Activated CD8-positive, alpha-beta T cell treated with anti-CD3 and anti-CD28 coated beads for 36 hours (primary cell): ENCODE results near the gene TES. TPM values are rescaled to one million over a fixed set of nuclear protein-coding genes. Genes with fewer than 3 reads are reported as not detected.

ENCODE experiments used
- ATAC-seq: fragments of 200-7000 bp; cut with Tn5 transposase; one replicate; pipeline ENCODE4 v1.10.0; 2021; ENCODE audit warnings: mild to moderate bottlenecking, moderate library complexity
- CTCF ChIA-PET: fragments of 350-600 bp; sonication (Branson Sonifier 250); formaldehyde crosslinking; loops from one replicate; lab custom pipeline; 2021; ENCODE audit warnings: antibody characterized with exemption; lab: Charles Lee
- POLR2A ChIA-PET: fragments of 350-600 bp; sonication (Branson Sonifier 250); formaldehyde crosslinking; loops from one replicate; lab custom pipeline; 2021; ENCODE audit warnings: antibody characterized with exemption; lab: Charles Lee
- DNase-seq: peaks from one replicate; pipeline ENCODE4 v3.0.0-alpha.2; 2020
- H3K27ac Mint-ChIP-seq: one replicate; pipeline ENCODE4 v1.8.0; 2021; ENCODE audit warnings: mild to moderate bottlenecking, mixed read lengths
- H3K27me3 Mint-ChIP-seq: one replicate; pipeline ENCODE4 v1.8.0; 2021; ENCODE audit warnings: mixed read lengths
- H3K36me3 Mint-ChIP-seq: one replicate; pipeline ENCODE4 v1.8.0; 2021; ENCODE audit warnings: low read depth, mixed read lengths
- H3K4me1 Mint-ChIP-seq: one replicate; pipeline ENCODE4 v1.8.0; 2021; ENCODE audit warnings: low read depth, mixed read lengths
- H3K4me3 Mint-ChIP-seq: one replicate; pipeline ENCODE4 v1.8.0; 2021; ENCODE audit warnings: mild to moderate bottlenecking, moderate library complexity, mixed read lengths
- H3K9me3 Mint-ChIP-seq: one replicate; pipeline ENCODE4 v1.8.0; 2021; ENCODE audit warnings: mixed read lengths
- CTCF ChIP-seq: fragments of 200-600 bp; IDR thresholded peaks from one replicate; pipeline ENCODE4 v1.8.0; 2022; ENCODE audit warnings: antibody characterized with exemption, mild to moderate bottlenecking
- intact Hi-C: fragments of 100-400 bp; cut with micrococcal nuclease; formaldehyde crosslinking; loops from one replicate; pipeline ENCODE4 v1.10.0; 2022
- total RNA-seq, 2 experiments: library from RNA; stranded (reverse); gene quantifications; one replicate each; pipeline ENCODE4 v1.2.3, GENCODE V29; 2021

TES gene
- total RNA-seq, 2 experiments from 2014 or later, result 63.9 to 65.7 TPM

- POLR2A ChIA-PET, result interaction anchor here (0.6 to 0.8 kb wide), 2 partner anchors 21 to 79 kb away, joined by 3 read pairs; no protein-coding TSS in a partner anchor
- no peak for DNase-seq
- peak overlapping the region; percentile 57 for H3K27ac Mint-ChIP-seq
- peaks cover 77% of the 10 kb centered on the region for H3K4me1 Mint-ChIP-seq
- no peak for TF ChIP-seq CTCF
- peaks cover 4% of the 10 kb centered on the region for H3K36me3 Mint-ChIP-seq
- no peak for ATAC-seq
- H3K9me3 Mint-ChIP-seq, result no peaks in the 10 kb centered on the region
- no peak overlapping the region for H3K4me3 Mint-ChIP-seq
- H3K27me3 Mint-ChIP-seq, result no peaks in the 10 kb centered on the region
- CTCF ChIA-PET, result interaction anchor here (0.8 to 14.9 kb wide), 7 partner anchors 21 to 295 kb away, joined by 3 to 294 read pairs (median 4); partner anchors contain the start of gene TES
- intact Hi-C loops, result no loop called here
Observed at GRCh38 chr7:116231543-116231942, 21.2 kb downstream of the TES start.

- Mint-ChIP-seq H3K4me1 (peaks cover 78% of the 10 kb centered on the region), H3K4me3 (no peak overlapping the region), H3K27me3 (no peaks in the 10 kb centered on the region), H3K27ac (peak overlapping the region; percentile 57), H3K36me3 (peaks cover 6% of the 10 kb centered on the region), H3K9me3 (no peaks in the 10 kb centered on the region)
- DNase-seq (no peak), ATAC-seq (no peak)
- ChIA-PET CTCF (interaction anchor here (0.8 to 14.9 kb wide), 6 partner anchors 21 to 294 kb away, joined by 3 to 294 read pairs (median 4); partner anchors contain the start of gene TES), POLR2A (no interaction called here)
- intact Hi-C loops, result no loop called here
- no peak for TF ChIP-seq CTCF
Observed at GRCh38 chr7:116231949-116232348, 21.6 kb downstream of the TES start.

- ATAC-seq (no peak), DNase-seq (no peak)
- peaks cover 80% of the 10 kb centered on the region for H3K4me1 Mint-ChIP-seq
- no peak overlapping the region for H3K4me3 Mint-ChIP-seq
- H3K9me3 Mint-ChIP-seq, result no peaks in the 10 kb centered on the region
- intact Hi-C loops, result no loop called here
- no peak for TF ChIP-seq CTCF
- H3K36me3 Mint-ChIP-seq, result peaks cover 10% of the 10 kb centered on the region
- CTCF ChIA-PET, result interaction anchor here (0.8 to 14.9 kb wide), 4 partner anchors 21 to 94 kb away, joined by 3 to 294 read pairs (median 10); partner anchors contain the start of gene TES
- POLR2A ChIA-PET, result no interaction called here
- peak overlapping the region; percentile 57 for H3K27ac Mint-ChIP-seq
- H3K27me3 Mint-ChIP-seq, result no peaks in the 10 kb centered on the region
Observed at GRCh38 chr7:116232350-116232749, 22.0 kb downstream of the TES start.

- no peak for TF ChIP-seq CTCF
- ChIA-PET POLR2A (no interaction called here), CTCF (interaction anchor here (1.1 to 14.9 kb wide), 3 partner anchors 13 to 50 kb away, joined by 3 to 294 read pairs (median 18); partner anchors contain the start of gene TES)
- ATAC-seq, result no peak
- Mint-ChIP-seq H3K9me3 (no peaks in the 10 kb centered on the region), H3K27ac (no peak overlapping the region), H3K27me3 (no peaks in the 10 kb centered on the region), H3K4me3 (no peak overlapping the region), H3K36me3 (peaks cover 15% of the 10 kb centered on the region), H3K4me1 (peaks cover 80% of the 10 kb centered on the region)
- DNase-seq, result no peak
- intact Hi-C loops, result no loop called here
Observed at GRCh38 chr7:116232920-116233319, 22.6 kb downstream of the TES start.

- Mint-ChIP-seq H3K27ac (no peak overlapping the region), H3K36me3 (peaks cover 19% of the 10 kb centered on the region), H3K4me3 (no peak overlapping the region), H3K9me3 (no peaks in the 10 kb centered on the region), H3K4me1 (peaks cover 77% of the 10 kb centered on the region), H3K27me3 (no peaks in the 10 kb centered on the region)
- ChIA-PET CTCF (interaction anchor here (1.1 to 14.9 kb wide), 10 partner anchors 10 to 291 kb away, joined by 8 to 294 read pairs (median 25); partner anchors contain the start of gene TES), POLR2A (no interaction called here)
- TF ChIP-seq CTCF, result no peak
- DNase-seq (no peak), ATAC-seq (no peak)
- intact Hi-C loops, result no loop called here
Observed at GRCh38 chr7:116234517-116235200, 24.3 kb downstream of the TES start.
